H1 (cell line): Measurements from ENCODE around the gene OLA1. TPM values are rescaled to one million over a fixed set of nuclear protein-coding genes. Genes with fewer than 3 reads are reported as not detected.

Experiments
- CTCF ChIA-PET: fragments of 300-600 bp; sonication (Branson Sonifier 250); formaldehyde crosslinking; loops from one replicate; lab custom pipeline; 2021; ENCODE audit not compliant: partially characterized antibody; lab: Charles Lee
- POLR2A ChIA-PET: fragments of 300-600 bp; sonication (Branson Sonifier 250); formaldehyde crosslinking; loops from one replicate; lab custom pipeline; 2021; ENCODE audit warnings: inconsistent platforms; ENCODE audit not compliant: partially characterized antibody; lab: Charles Lee
- DNase-seq, 2 experiments: peaks; one replicate each; pipeline versions ENCODE4 v3.0.0 to v3.0.0-alpha.2; 2010 to 2022; ENCODE audit warnings: low spot score in 2 of 2, low read depth in 1 of 2, mixed read lengths in 1 of 2
- FAIRE-seq: peaks from 2 replicates; lab custom pipeline; 2011; peaks lifted over from hg19 to GRCh38; lab: Jason Lieb, UNC
- H2AFZ ChIP-seq: 2 replicates; pipeline ENCODE4 v1.8.1; 2012; ENCODE audit warnings: low read length, inconsistent platforms
- H2AK5ac ChIP-seq: 2 replicates; pipeline ENCODE4 v1.6.1; 2013; ENCODE audit warnings: low read depth, low read length
- H2BK120ac ChIP-seq: replicated peaks from 2 replicates; pipeline ENCODE3; 2013; ENCODE audit warnings: low read depth, low read length, inconsistent platforms
- H2BK12ac ChIP-seq: 2 replicates; pipeline ENCODE4 v1.6.1; 2013; ENCODE audit warnings: low read depth, low read length
- H2BK15ac ChIP-seq: 2 replicates; pipeline ENCODE4 v1.6.1; 2013; ENCODE audit warnings: low read length
- H2BK20ac ChIP-seq: 2 replicates; pipeline ENCODE4 v1.6.1; 2013; ENCODE audit warnings: low read length
- H2BK5ac ChIP-seq: 2 replicates; pipeline ENCODE4 v1.6.1; 2013; ENCODE audit warnings: low read depth, low read length
- H3K14ac ChIP-seq: 2 replicates; pipeline ENCODE4 v1.6.1; 2013; ENCODE audit warnings: inconsistent platforms; ENCODE audit not compliant: insufficient read length
- H3K18ac ChIP-seq: 2 replicates; pipeline ENCODE4 v1.6.1; 2013; ENCODE audit warnings: low read length; ENCODE audit errors: extremely low read depth
- H3K23ac ChIP-seq: 2 replicates; pipeline ENCODE4 v1.6.1; 2013; ENCODE audit warnings: inconsistent platforms; ENCODE audit not compliant: insufficient read length
- H3K23me2 ChIP-seq: 2 replicates; pipeline ENCODE4 v1.6.1; 2013; ENCODE audit warnings: low read depth, low read length
- H3K27ac ChIP-seq: 2 replicates; pipeline ENCODE4 v1.6.1; 2011; ENCODE audit warnings: low read depth, low read length, inconsistent platforms
- H3K27me3 ChIP-seq, 4 experiments: replicated peaks in 1 of 4; 1 replicate in 1 of 4; 2 replicates in 3 of 4; pipeline versions ENCODE4 v1.6.1 to v1.8.1; 2011 to 2013; ENCODE audit warnings: low read length in 3 of 4, mild to moderate bottlenecking in 3 of 4, inconsistent platforms in 2 of 4, mixed read lengths in 2 of 4, moderate library complexity in 1 of 4; ENCODE audit not compliant: control insufficient read depth in 3 of 4, insufficient read depth in 3 of 4; ENCODE audit errors: extremely low read depth in 1 of 4
- H3K36me3 ChIP-seq, 4 experiments: 2 replicates each; pipeline versions ENCODE4 v1.6.1 to v1.8.1; 2011 to 2013; ENCODE audit warnings: mild to moderate bottlenecking in 4 of 4, low read length in 3 of 4, moderate library complexity in 2 of 4, control low read depth in 1 of 4, inconsistent platforms in 1 of 4; ENCODE audit not compliant: insufficient read depth in 4 of 4, control insufficient read depth in 2 of 4
- H3K4ac ChIP-seq: replicated peaks from 2 replicates; pipeline ENCODE3; 2013; ENCODE audit warnings: low read length, low read depth, mixed read lengths, inconsistent platforms; ENCODE audit not compliant: insufficient read length
- H3K4me1 ChIP-seq, 4 experiments: replicated peaks in 1 of 4; 1 replicate in 1 of 4; 2 replicates in 3 of 4; pipeline versions ENCODE4 v1.6.1 to v1.8.1; 2011 to 2013; ENCODE audit warnings: low read length in 3 of 4, inconsistent platforms in 2 of 4, mixed read lengths in 1 of 4; ENCODE audit not compliant: insufficient read depth in 4 of 4, control insufficient read depth in 3 of 4
- H3K4me2 ChIP-seq, 2 experiments: 2 replicates each; pipeline versions ENCODE4 v1.6.1 to v1.8.1; 2011 to 2013; ENCODE audit warnings: low read depth in 2 of 2, low read length in 2 of 2, control low read depth in 1 of 2, inconsistent platforms in 1 of 2, mild to moderate bottlenecking in 1 of 2; ENCODE audit not compliant: insufficient read depth in 1 of 2
- H3K4me3 ChIP-seq, 4 experiments: fragments of 200-600, 300-600 bp in 1 of 4; sonication (generic), shearing (Covaris generic), sonication (Bioruptor Twin) in 1 of 4; 2 replicates each; pipeline versions ENCODE4 v1.5.1 to v1.8.1; 2011 to 2016; ENCODE audit warnings: low read length in 4 of 4, low read depth in 3 of 4, control low read depth in 2 of 4, inconsistent platforms in 2 of 4, mild to moderate bottlenecking in 2 of 4, mixed read lengths in 1 of 4, moderate library complexity in 1 of 4; ENCODE audit not compliant: insufficient read depth in 2 of 4; ENCODE audit errors: extremely low read depth in 1 of 4
- H3K56ac ChIP-seq: replicated peaks from 2 replicates; pipeline ENCODE3; 2013; ENCODE audit warnings: low read depth, mild to moderate bottlenecking, mixed read lengths, low read length, inconsistent platforms; ENCODE audit not compliant: insufficient read length
- H3K79me1 ChIP-seq: 2 replicates; pipeline ENCODE4 v1.6.1; 2013; ENCODE audit warnings: low read depth, low read length, control low read depth
- H3K79me2 ChIP-seq, 2 experiments: 2 replicates each; pipeline versions ENCODE4 v1.6.1 to v1.8.1; 2012 to 2013; ENCODE audit warnings: low read length in 2 of 2, mild to moderate bottlenecking in 2 of 2, inconsistent platforms in 1 of 2; ENCODE audit not compliant: insufficient read depth in 2 of 2, control insufficient read depth in 1 of 2
- H3K9ac ChIP-seq, 4 experiments: replicated peaks in 1 of 4; 1 replicate in 1 of 4; 2 replicates in 3 of 4; pipeline versions ENCODE4 v1.6.1 to v1.8.1; 2011 to 2013; ENCODE audit warnings: low read depth in 3 of 4, low read length in 3 of 4, control low read depth in 2 of 4, mild to moderate bottlenecking in 2 of 4, moderate library complexity in 2 of 4, inconsistent platforms in 1 of 4; ENCODE audit errors: extremely low read depth in 1 of 4
- H3K9me3 ChIP-seq, 2 experiments: 2 replicates each; pipeline versions ENCODE4 v1.6.1 to v1.8.1; 2012 to 2013; ENCODE audit warnings: mild to moderate bottlenecking in 2 of 2, moderate library complexity in 2 of 2, control low read depth in 1 of 2, inconsistent platforms in 1 of 2, low read depth in 1 of 2, low read length in 1 of 2, mixed read lengths in 1 of 2; ENCODE audit not compliant: insufficient read depth in 2 of 2
- H4K20me1 ChIP-seq, 2 experiments: replicated peaks in 1 of 2; 2 replicates each; pipeline versions ENCODE3 to v1.8.1; 2011 to 2013; ENCODE audit warnings: inconsistent platforms in 2 of 2, low read length in 2 of 2, mild to moderate bottlenecking in 1 of 2; ENCODE audit not compliant: insufficient read depth in 2 of 2, control insufficient read depth in 1 of 2
- H4K5ac ChIP-seq: 2 replicates; pipeline ENCODE4 v1.6.1; 2013; ENCODE audit warnings: low read length, low read depth, mixed read lengths, inconsistent platforms; ENCODE audit not compliant: insufficient read length
- H4K8ac ChIP-seq: 2 replicates; pipeline ENCODE4 v1.8.0; 2013; ENCODE audit warnings: mild to moderate bottlenecking, moderate library complexity, low read length, inconsistent platforms; ENCODE audit not compliant: insufficient read depth; ENCODE audit errors: extremely low read depth
- H4K91ac ChIP-seq: replicated peaks from 2 replicates; pipeline ENCODE3; 2013; ENCODE audit warnings: low read length, mixed read lengths, inconsistent platforms; ENCODE audit not compliant: insufficient read length
- ASH2L ChIP-seq: fragments of 200-600, 300-600 bp; sonication (generic); IDR thresholded peaks from one replicate; pipeline ENCODE4 v1.7.1; 2017; ENCODE audit warnings: low read length
- CTBP2 ChIP-seq: IDR thresholded peaks from 2 replicates; pipeline ENCODE4 v1.7.0; 2011; ENCODE audit warnings: borderline replicate concordance, mild to moderate bottlenecking, moderate library complexity, mixed read lengths, low read length; ENCODE audit not compliant: insufficient read depth, insufficient read length
- E2F6 ChIP-seq: IDR thresholded peaks from 2 replicates; pipeline ENCODE4 v1.6.1; 2012; ENCODE audit warnings: inconsistent platforms
- EGR1 ChIP-seq: IDR thresholded peaks from 2 replicates; pipeline ENCODE4 v1.6.1; 2011; ENCODE audit warnings: low read depth, low read length, borderline replicate concordance
- HDAC6 ChIP-seq: IDR thresholded peaks from one replicate; pipeline ENCODE4 v1.7.1; 2012; ENCODE audit warnings: low read depth, mild to moderate bottlenecking, inconsistent platforms, low read length, moderate library complexity
- JUND ChIP-seq: IDR thresholded peaks from 2 replicates; pipeline ENCODE4 v1.6.1; 2011; ENCODE audit warnings: mild to moderate bottlenecking, improper control_type of control experiment, low read length
- RXRA ChIP-seq: IDR thresholded peaks from 2 replicates; pipeline ENCODE4 v1.6.1; 2011; ENCODE audit warnings: low read depth, mild to moderate bottlenecking, low read length, moderate library complexity; ENCODE audit not compliant: insufficient read depth
- SP4 ChIP-seq: IDR thresholded peaks from 2 replicates; pipeline ENCODE4 v1.6.1; 2012; ENCODE audit warnings: low read length, inconsistent platforms
- TAF7 ChIP-seq: optimal IDR thresholded peaks from 2 replicates; pipeline ENCODE3; 2011; ENCODE audit warnings: low read depth, mild to moderate bottlenecking, inconsistent platforms, low read length, moderate library complexity, borderline replicate concordance
- TBP ChIP-seq: IDR thresholded peaks from 2 replicates; pipeline ENCODE4 v1.6.1; 2011; ENCODE audit warnings: low read depth, low read length, improper control_type of control experiment
- WGBS, 2 experiments: shearing (Covaris generic) in 1 of 2; methylation state at CpG; one replicate each; pipeline versions ENCODE4 v1.1.6 to v1.1.7; 2013 to 2015; ENCODE audit warnings: low lambda C conversion rate in 2 of 2, mixed read lengths in 2 of 2, inconsistent platforms in 1 of 2, low coverage in 1 of 2, missing lambda C conversion rate in 1 of 2; ENCODE audit not compliant: insufficient replicate concordance in 2 of 2, insufficient coverage in 1 of 2, insufficient read length in 1 of 2; ENCODE audit errors: extremely low coverage in 1 of 2, missing lambda C conversion rate in 1 of 2; 5-methylcytosine and 5-hydroxymethylcytosine counted together
- polyA plus RNA-seq, 7 experiments: library from polyadenylated mRNA; depleted of rRNA in 3 of 7; stranded (reverse) in 5 of 7; unstranded in 2 of 7; fragments of >200 nt in 5 of 7; fragments of 200-250 nt in 2 of 7; gene quantifications; 1 replicate in 5 of 7; 2 replicates in 1 of 7; 4 replicates in 1 of 7; pipeline versions ENCODE4 v1.2.1 to v1.2.3, GENCODE V29; 2011 to 2013; ENCODE audit warnings: missing spikeins in 2 of 7, mixed read lengths in 2 of 7
- total RNA-seq: library from RNA; stranded (reverse); fragmentation: NEBNext Ultra II Directional; extraction: Animal tissue kit (Norgen Biotek cat#: 25700); gene quantifications from 2 replicates; pipeline ENCODE4 v1.2.1, GENCODE V29; 2021
- TF ChIP-seq, protein P1 (sequence below), 3 experiments: IDR thresholded peaks; 1 replicate in 2 of 3; 2 replicates in 1 of 3; pipeline versions ENCODE4 v1.5.1 to v1.6.1; 2011; ENCODE audit warnings: low read length in 3 of 3, mild to moderate bottlenecking in 3 of 3, inconsistent platforms in 2 of 3, low read depth in 1 of 3, moderate library complexity in 1 of 3; ENCODE audit not compliant: insufficient read depth in 1 of 3; ENCODE audit errors: control extremely low read depth in 1 of 3

OLA1 gene
- total and polyA plus RNA-seq, 2 of the 8 experiments (the other 6 are each of a cell fraction or from before 2014, with no cell fraction given) = 39.3 to 158 TPM

GRCh38 chr2:174236429-174236828, 11.9 kb downstream of the OLA1 start:
- CTCF ChIA-PET = interaction anchor here (1.4 kb wide), 1 partner anchor 11 kb away, joined by 3 read pairs; no protein-coding TSS in a partner anchor
- Histone ChIP-seq H3K27me3 (no peaks in the 10 kb centered on the region), H3K56ac (no peak overlapping the region), H3K18ac (no peak overlapping the region), H3K23me2 (no peaks in the 10 kb centered on the region), H2BK12ac (no peak overlapping the region), H2BK15ac (no peak overlapping the region), H2AK5ac (no peak overlapping the region), H3K9me3 (no peaks in the 10 kb centered on the region), H4K5ac (no peak overlapping the region), H3K4me2 (no peak overlapping the region), H2BK20ac (no peak overlapping the region), H4K91ac (no peak overlapping the region), H3K14ac (no peak overlapping the region), H2BK5ac (no peak overlapping the region), H3K23ac (no peak overlapping the region), H3K4me1 (peaks cover 0 to 5% (median 1%) of the 10 kb centered on the region in 4 experiments; a peak in 2 of 7 replicates), H3K79me2 (peaks cover 9 to 98% of the 10 kb centered on the region in 2 experiments), H3K4ac (no peak overlapping the region), H2AFZ (no peak overlapping the region), H3K79me1 (peaks cover 3% of the 10 kb centered on the region), H3K4me3 (no peak overlapping the region), H4K8ac (no peak overlapping the region), H3K27ac (no peak overlapping the region), H3K36me3 (no peaks in the 10 kb centered on the region), H2BK120ac (no peak overlapping the region), H4K20me1 (peaks cover 0 to 10% of the 10 kb centered on the region in 2 experiments), H3K9ac (no peak overlapping the region)
- WGBS, 2 experiments = 94% methylated on average over 3 of the region's 3 CpGs; no CpG with 5 or more reads in 1 of the 2 experiments
- no peak for FAIRE-seq
- POLR2A ChIA-PET = no interaction called here
- DNase-seq = no peak
- no peak for TF ChIP-seq HDAC6
- TF ChIP-seq JUND = no peak
- no peak for TF ChIP-seq CTBP2
- no peak for TF ChIP-seq SP4
- TF ChIP-seq ASH2L = no peak
- TF ChIP-seq, protein P1, sequence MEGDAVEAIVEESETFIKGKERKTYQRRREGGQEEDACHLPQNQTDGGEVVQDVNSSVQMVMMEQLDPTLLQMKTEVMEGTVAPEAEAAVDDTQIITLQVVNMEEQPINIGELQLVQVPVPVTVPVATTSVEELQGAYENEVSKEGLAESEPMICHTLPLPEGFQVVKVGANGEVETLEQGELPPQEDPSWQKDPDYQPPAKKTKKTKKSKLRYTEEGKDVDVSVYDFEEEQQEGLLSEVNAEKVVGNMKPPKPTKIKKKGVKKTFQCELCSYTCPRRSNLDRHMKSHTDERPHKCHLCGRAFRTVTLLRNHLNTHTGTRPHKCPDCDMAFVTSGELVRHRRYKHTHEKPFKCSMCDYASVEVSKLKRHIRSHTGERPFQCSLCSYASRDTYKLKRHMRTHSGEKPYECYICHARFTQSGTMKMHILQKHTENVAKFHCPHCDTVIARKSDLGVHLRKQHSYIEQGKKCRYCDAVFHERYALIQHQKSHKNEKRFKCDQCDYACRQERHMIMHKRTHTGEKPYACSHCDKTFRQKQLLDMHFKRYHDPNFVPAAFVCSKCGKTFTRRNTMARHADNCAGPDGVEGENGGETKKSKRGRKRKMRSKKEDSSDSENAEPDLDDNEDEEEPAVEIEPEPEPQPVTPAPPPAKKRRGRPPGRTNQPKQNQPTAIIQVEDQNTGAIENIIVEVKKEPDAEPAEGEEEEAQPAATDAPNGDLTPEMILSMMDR (IDR thresholded peaks at IDR 0.05; ENCODE audit: control extremely low read depth in 1 of 3, insufficient read depth in 1 of 3, low read depth in 1 of 3, low read length in 3 of 3) = no peak
- no peak for TF ChIP-seq EGR1
- TF ChIP-seq TAF7 = no peak
- no peak for TF ChIP-seq E2F6
- no peak for TF ChIP-seq RXRA
- no peak for TF ChIP-seq TBP
